GM19193 (cell line): ENCODE results near the gene CHRNE.

Experiments used
- POLR2A ChIP-seq: IDR thresholded peaks from 4 replicates; pipeline ENCODE4 v1.6.1; 2011; ENCODE audit not compliant: insufficient read depth, insufficient read length; ENCODE audit errors: extremely low read depth

Gene CHRNE

DNA sequence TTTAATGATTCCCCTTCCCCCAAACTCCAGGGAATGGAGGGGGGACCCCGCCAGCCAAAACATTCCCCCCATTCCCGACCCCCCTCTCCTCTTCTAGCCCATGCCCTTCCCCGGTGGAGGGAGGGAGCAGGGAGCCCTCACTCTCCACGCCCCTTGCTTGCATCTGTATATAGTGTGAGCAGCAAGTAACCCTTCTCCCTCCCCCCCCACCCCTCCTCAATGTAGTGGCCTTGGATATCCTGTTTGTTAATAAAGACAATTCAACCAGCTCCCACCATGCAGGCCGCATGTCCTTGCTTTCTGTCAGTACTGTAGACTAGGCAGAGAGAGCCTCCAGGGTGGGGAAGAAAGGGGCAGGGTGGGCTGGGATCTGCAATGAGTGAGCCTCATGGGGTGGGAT lies 5.1 kb downstream of the CHRNE start:
- TF ChIP-seq POLR2A = no peak

- no peak for TF ChIP-seq POLR2A
Measured at GRCh38 chr17:4897198-4897687, 5.7 kb downstream of the CHRNE start.

DNA sequence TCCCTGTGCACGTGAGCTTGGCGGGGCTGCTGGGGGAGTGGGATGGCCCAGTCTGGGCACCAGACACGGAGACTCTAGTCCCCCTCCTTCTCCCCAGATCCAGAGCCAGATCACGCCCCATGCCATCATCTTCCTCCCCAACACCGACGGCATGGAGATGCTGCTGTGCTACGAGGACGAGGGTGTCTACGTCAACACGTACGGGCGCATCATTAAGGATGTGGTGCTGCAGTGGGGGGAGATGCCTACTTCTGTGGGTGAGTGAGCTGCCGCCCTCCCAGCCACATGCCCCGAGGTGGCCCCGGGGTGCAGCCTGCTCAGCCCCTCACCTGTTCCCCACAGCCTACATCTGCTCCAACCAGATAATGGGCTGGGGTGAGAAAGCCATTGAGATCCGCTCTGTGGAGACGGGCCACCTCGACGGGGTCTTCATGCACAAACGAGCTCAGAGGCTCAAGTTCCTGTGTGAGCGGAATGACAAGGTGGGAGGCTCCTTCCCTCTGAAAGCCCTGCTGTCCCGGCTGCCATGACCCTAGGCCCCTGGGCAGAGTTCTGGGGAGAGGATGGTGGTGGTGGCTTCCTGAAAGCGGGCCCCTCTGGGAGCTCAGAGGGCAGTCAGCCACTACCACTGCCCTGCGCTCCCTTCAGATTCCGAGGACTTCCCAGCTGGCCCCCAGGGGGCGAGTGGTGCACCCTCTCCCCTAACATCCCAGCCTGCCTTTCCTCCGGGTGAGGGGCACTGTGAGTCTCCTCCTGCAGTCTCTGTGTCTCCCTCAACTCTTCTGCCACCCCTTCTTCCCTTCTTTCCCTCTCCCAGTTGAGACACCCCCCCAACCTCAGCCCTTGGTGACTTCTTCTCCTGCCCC lies 6.3 kb downstream of the CHRNE start:
- TF ChIP-seq POLR2A = no peak

DNA sequence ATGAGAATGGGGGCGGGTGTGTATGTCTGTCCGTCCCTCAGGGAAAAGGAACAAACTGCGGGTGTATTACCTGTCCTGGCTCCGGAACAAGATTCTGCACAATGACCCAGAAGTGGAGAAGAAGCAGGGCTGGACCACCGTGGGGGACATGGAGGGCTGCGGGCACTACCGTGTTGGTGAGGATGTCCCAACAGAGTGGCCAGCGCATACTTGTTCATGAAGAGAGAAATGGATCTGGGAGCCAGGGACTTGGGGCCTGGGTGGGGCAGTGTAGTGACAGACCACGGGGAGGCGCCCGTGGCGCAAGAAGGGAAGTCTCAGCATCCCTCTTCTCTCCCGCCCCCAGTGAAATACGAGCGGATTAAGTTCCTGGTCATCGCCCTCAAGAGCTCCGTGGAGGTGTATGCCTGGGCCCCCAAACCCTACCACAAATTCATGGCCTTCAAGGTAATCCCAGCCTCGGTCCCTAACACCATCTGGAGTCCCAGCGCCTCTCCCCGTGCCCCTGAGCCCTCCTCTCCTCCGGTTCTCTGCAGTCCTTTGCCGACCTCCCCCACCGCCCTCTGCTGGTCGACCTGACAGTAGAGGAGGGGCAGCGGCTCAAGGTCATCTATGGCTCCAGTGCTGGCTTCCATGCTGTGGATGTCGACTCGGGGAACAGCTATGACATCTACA lies 7.1 kb downstream of the CHRNE start:
- TF ChIP-seq POLR2A = no peak

- no peak for TF ChIP-seq POLR2A
Measured at GRCh38 chr17:4895121-4895520, 7.8 kb downstream of the CHRNE start.

- no peak for TF ChIP-seq POLR2A
Measured at GRCh38 chr17:4893721-4894560, 9.0 kb downstream of the CHRNE start.

DNA sequence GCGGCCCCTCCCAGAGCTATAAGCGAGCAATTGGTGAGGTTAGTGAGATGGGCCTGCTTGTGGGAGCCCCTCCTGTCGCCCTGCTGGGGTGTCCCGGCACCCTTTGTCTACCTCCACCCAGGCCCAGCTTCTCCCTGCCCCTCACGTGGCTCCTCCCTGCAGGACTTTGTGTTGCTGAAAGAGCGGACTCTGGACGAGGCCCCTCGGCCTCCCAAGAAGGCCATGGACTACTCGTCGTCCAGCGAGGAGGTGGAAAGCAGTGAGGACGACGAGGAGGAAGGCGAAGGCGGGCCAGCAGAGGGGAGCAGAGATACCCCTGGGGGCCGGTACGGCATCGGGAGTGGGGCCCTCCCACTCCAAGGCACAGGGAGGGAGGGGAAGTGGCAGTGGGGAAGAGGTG lies 9.6 kb downstream of the CHRNE start:
- no peak for TF ChIP-seq POLR2A

DNA sequence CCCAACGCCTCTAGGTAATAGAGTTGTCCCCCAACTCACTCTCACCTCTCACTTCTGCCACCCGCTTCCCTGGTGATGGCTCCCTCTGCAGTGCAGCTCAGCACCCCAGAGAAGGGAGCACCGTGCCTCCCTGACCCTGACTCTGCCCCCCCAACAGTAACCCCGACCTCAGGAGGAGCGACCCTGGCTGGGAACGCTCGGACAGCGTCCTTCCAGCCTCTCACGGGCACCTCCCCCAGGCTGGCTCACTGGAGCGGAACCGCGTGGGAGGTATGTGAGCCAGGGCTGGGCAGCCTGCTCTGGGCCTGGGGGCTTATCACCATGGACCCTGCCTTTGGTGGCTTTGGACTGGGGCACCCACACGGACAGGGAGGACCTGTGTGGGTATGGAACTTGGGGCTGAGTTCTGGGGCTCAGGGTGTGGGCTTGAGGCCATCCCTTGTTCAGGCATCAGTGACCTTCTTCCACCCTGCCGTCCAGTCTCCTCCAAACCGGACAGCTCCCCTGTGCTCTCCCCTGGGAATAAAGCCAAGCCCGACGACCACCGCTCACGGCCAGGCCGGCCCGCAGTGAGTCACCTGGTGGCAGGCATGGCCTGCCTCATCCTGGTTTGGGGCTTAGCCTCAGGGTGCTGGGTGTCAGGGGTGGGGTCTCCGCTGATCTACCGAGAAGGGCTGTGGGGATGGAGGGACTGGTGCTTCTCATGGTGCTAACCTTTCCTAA lies 10.2 kb downstream of the CHRNE start:
- TF ChIP-seq POLR2A = no peak

- no peak for TF ChIP-seq POLR2A
Measured at GRCh38 chr17:4891411-4892410, 11.2 kb downstream of the CHRNE start.

GRCh38 chr17:4887581-4887980 lies 15.3 kb downstream of the CHRNE start:
- TF ChIP-seq POLR2A = no peak

- TF ChIP-seq POLR2A = no peak
Measured at GRCh38 chr17:4886830-4887229, 16.1 kb downstream of the CHRNE start.

DNA sequence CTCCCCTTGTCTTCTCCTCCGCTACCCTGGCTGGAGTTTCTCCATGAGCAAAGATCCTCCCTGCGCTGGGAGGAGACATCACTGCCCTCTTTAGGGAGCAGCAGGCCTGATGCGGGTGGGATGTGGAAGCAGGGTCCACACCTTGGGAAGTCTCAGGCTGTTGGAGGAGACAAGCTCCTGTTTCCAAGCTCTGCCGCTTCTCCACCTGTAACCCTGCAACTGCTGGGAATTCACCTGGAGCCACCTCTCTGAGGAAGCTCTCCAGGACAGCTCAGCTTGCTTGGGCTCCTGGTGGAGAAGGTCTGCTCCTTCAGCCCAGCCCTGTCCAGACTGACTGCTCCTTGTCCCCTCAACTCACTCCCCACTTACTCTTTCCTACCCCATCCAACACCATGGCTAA lies 18.4 kb downstream of the CHRNE start:
- TF ChIP-seq POLR2A = no peak
